GM18511 (cell line): Measurements from ENCODE around the gene ADGRA3.

Experiments
- ATAC-seq: cut with Tn5 transposase; IDR thresholded peaks from one replicate; pipeline ENCODE4 v1.9.1; 2021; ENCODE audit warnings: mild to moderate bottlenecking, moderate library complexity; ENCODE audit not compliant: unreplicated experiment

The ADGRA3 gene

GRCh38 chr4:22372986-22373385 is 142.9 kb downstream of the ADGRA3 start:
- ATAC-seq, result no peak

- ATAC-seq, result no peak
These were observed 145.8 kb downstream of the ADGRA3 start for GRCh38 chr4:22369901-22370562.

- no peak for ATAC-seq
These were observed 152.1 kb downstream of the ADGRA3 start for GRCh38 chr4:22363787-22364186.

GRCh38 chr4:22363036-22363435 is 152.8 kb downstream of the ADGRA3 start:
- no peak for ATAC-seq

GRCh38 chr4:22356987-22357596 is 158.8 kb downstream of the ADGRA3 start:
- no peak for ATAC-seq

GRCh38 chr4:22348410-22348809 is 167.5 kb downstream of the ADGRA3 start:
- ATAC-seq, result no peak

GRCh38 chr4:22345678-22346077 is 170.2 kb downstream of the ADGRA3 start:
- no peak for ATAC-seq

GRCh38 chr4:22345055-22345454 is 170.8 kb downstream of the ADGRA3 start:
- no peak for ATAC-seq

GRCh38 chr4:22343606-22344005 is 172.3 kb downstream of the ADGRA3 start:
- no peak for ATAC-seq

- no peak for ATAC-seq
These were observed 176.4 kb downstream of the ADGRA3 start for GRCh38 chr4:22339491-22339890.

GRCh38 chr4:22338796-22339195 is 177.1 kb downstream of the ADGRA3 start:
- ATAC-seq, result no peak
